Measurements from ENCODE around the gene ADRA2C.
A peak's percentile ranks its signal among the peaks of the same experiment; 100 is the strongest.

Gene ADRA2C

GRCh38 chr4:3760841-3761240 lies 5.3 kb upstream of the ADRA2C start:
- no peak for DNase-seq (ENCODE audit: low read depth)

DNA sequence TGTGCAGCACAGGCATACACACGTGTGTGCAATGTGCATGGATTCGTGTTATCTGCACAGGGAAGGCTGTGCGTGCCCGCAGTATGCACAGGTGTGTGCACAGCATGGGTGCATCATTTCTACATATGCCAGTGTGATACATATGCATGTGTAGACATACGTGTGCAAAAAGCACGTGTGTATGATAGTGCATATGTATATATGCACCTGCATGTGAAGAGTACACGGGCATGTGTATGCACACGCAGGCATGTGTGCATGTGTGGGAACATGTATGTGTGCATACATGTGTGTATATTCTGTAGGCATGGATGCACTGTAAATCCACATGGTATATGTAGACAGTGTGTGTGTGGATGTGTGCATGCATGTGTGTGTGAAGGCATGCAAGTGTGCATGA lies 3.9 kb upstream of the ADRA2C start:
- no peak for DNase-seq (ENCODE audit: low read depth)

GRCh38 chr4:3762753-3763549 lies 3.2 kb upstream of the ADRA2C start:
- DNase-seq (ENCODE audit: low read depth), result no peak

DNA sequence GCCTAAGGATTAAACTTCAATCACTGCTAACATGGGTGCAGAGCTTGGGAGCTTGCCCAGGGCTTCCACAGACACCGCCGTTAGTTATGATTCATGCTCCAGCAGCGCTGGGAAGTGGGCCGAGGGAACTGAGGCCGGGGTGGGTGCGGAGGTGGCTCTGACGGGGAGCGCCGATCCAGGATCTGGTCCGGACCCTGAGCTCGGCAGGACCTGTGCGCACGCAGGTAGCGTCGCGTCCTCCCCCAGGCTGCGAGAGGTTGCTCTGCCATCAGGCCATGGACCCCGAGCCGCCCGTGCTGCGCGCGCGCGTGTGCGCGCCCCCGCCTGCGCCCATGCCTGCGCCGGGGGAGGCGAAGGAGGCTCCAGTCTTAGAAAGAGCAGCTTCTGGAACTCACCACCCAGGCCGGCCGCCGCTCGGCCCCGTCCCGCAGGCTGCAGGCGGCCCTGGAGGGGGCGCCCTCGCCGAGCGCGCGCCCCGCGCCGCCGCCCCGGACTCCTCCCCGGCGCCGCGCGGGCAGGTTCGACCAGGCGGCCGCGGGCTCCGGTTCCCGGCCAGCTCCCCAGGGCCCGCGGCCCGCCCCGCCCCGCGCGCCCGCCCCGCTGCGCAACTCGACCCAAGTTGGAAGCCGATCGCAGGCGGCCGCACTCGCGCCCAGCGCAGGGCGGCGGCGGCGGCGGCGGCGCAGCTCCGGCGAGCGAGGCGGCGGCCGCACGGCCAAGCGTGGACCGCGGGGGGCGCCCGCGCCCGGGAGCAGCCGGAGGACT lies 732 bp upstream of the ADRA2C start:
- peak; percentile 20 for DNase-seq (ENCODE audit: low read depth)

GRCh38 chr4:3766785-3767569 lies 792 bp downstream of the ADRA2C start:
- DNase-seq (ENCODE audit: low read depth), result no peak

DNA sequence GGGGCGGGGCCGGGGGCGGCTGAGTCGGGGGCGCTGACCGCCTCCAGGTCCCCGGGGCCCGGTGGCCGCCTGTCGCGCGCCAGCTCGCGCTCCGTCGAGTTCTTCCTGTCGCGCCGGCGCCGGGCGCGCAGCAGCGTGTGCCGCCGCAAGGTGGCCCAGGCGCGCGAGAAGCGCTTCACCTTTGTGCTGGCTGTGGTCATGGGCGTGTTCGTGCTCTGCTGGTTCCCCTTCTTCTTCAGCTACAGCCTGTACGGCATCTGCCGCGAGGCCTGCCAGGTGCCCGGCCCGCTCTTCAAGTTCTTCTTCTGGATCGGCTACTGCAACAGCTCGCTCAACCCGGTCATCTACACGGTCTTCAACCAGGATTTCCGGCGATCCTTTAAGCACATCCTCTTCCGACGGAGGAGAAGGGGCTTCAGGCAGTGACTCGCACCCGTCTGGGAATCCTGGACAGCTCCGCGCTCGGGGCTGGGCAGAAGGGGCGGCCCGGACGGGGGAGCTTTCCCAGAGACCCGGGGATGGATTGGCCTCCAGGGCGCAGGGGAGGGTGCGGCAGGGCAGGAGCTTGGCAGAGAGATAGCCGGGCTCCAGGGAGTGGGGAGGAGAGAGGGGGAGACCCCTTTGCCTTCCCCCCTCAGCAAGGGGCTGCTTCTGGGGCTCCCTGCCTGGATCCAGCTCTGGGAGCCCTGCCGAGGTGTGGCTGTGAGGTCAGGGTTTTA lies 1.5 kb downstream of the ADRA2C start:
- DNase-seq (ENCODE audit: low read depth), result no peak

GRCh38 chr4:3768842-3769641 lies 2.9 kb downstream of the ADRA2C start:
- DNase-seq (ENCODE audit: low read depth), result no peak

- DNase-seq (ENCODE audit: low read depth), result no peak
Observed at GRCh38 chr4:3769642-3770184, 3.5 kb downstream of the ADRA2C start.

- no peak for DNase-seq (ENCODE audit: low read depth)
Observed at GRCh38 chr4:3770323-3771163, 4.4 kb downstream of the ADRA2C start.

- DNase-seq (ENCODE audit: low read depth), result no peak
Observed at GRCh38 chr4:3771164-3771809, 5.1 kb downstream of the ADRA2C start.

- DNase-seq (ENCODE audit: low read depth), result no peak
Observed at GRCh38 chr4:3771939-3772495, 5.8 kb downstream of the ADRA2C start.

GRCh38 chr4:3772632-3773031 lies 6.4 kb downstream of the ADRA2C start:
- no peak for DNase-seq (ENCODE audit: low read depth)

DNA sequence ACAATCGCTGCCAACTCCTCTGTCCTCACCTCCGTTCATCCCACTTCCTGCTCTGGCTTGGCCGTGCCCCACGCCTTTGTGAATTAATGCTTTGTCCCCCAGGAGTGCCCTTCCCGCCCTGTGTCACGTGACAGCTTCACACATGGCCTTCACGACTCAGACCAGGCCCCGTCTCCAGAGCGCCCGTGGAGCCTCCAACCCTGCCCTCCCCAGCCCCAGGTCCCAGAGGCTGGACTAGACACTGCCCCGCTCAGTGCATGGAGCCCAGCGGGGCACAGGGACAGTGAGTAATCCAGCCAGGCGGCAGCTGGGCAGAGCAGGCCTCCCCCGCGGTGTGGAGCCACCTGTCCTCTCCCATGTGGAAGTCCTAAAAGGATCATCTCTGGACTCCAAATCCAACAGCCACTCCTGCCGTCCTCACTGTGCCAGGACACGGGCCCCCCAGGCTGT lies 7.4 kb downstream of the ADRA2C start:
- DNase-seq (ENCODE audit: low read depth), result no peak

GRCh38 chr4:3774253-3774883 lies 8.2 kb downstream of the ADRA2C start:
- no peak for DNase-seq (ENCODE audit: low read depth)

GRCh38 chr4:3775005-3775404 lies 8.8 kb downstream of the ADRA2C start:
- no peak for DNase-seq (ENCODE audit: low read depth)

DNA sequence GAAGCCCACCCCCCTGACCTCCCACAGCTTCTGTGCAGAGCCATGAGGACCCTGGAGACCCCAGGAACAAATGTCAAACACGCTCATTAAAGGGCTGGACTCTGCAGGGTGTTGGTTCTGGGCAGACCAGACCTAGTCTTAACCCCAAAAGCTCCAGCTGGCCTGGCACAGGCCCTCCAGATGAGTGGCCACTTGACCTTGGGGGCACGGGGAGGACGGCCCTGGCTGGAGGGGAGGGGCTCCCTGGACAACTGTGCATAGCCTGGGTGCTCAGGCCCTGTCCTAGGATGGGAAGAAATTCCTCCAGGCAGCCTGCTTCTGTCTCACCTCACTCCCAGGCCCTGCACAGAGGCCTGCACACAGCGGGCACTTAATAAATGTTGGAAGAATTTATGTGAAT lies 9.4 kb downstream of the ADRA2C start:
- no peak for DNase-seq (ENCODE audit: low read depth)

DNA sequence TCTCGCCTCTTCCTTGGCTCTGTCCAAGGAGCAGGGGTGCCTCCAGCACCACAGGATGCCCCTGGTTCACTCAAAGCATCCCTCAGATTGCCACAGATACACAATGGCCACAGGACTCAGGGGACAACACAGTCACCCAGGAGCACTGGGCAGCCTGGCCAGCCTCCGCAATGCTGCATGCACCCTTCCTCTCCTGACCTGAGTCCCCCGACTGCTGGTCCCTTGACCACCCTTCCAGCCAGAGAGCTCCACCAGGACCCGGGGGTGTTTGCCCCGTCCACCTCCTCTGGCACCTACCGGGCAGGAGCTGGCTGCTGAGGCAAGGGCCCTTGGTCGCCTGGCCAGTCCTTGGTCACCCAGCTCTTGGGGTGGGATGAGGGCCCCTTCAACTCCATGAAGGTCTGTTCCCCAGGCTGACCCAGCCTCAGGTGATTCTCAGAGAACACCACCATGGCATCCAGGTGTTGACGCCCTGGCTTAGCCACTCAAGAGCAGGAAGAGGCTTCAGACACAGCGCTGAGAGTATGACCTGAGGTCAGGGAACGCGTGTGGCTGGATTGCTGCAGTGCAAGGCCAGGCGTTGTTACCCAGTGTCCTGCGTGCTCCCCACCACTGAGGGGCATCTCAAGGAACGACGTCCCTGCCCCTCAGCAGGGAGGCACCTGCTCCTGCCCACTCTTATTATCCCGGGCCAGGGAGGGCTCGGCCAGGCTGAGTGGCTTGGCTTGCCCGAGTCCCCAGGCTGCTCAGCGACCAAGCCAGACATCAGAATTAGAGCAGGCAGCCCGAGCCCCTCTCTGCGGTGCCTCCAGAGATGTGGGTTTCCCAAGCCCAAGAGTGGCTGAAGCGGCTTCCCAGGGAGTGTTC lies 10.2 kb downstream of the ADRA2C start:
- no peak for DNase-seq (ENCODE audit: low read depth)

DNA sequence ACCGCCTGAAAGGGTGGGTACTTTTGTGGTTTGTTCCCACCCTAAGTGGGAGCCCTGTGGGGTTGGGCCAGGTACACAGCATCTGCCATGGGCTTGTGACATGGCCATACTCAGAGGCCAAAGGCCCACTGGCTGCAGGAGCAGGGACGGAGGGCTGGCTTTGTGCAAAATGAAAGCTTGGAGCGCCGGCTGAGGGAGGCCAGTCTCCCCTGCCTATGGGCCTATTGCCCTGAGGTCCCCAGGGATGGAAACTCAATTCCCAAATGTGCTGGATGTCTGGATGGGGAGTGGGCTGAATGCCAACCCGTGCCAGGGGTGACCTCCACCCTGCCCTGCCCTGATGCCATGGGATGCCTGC lies 10.8 kb downstream of the ADRA2C start:
- no peak for DNase-seq (ENCODE audit: low read depth)

Data from GM04503 (cell line).